SK-N-SH treated with all-trans-retinoic acid at 6 μM for 48 hours (cell line): ENCODE results near the gene HECA.

Experiments
- ARNTL ChIP-seq: fragments of 450-650 bp; formaldehyde crosslinking; IDR thresholded peaks from 2 replicates; pipeline ENCODE4 v1.5.0; 2020; ENCODE audit warnings: low read depth, mild to moderate bottlenecking, moderate library complexity, borderline replicate concordance
- CREB5 ChIP-seq: fragments of 250-450 bp; sonication (Bioruptor Pico); IDR thresholded peaks from 2 replicates; pipeline ENCODE4 v1.5.1; 2020; ENCODE audit warnings: low read depth, mild to moderate bottlenecking, moderate library complexity
- GLIS3 ChIP-seq: fragments of 250-450 bp; sonication (Bioruptor Pico); IDR thresholded peaks from 2 replicates; pipeline ENCODE4 v1.5.0; 2020; ENCODE audit warnings: mild to moderate bottlenecking, moderate library complexity
- PATZ1 ChIP-seq: fragments of 250-450 bp; sonication (Bioruptor Pico); IDR thresholded peaks from 2 replicates; pipeline ENCODE4 v1.8.0; 2020; ENCODE audit warnings: mild to moderate bottlenecking, moderate library complexity, borderline replicate concordance
- TOX ChIP-seq: fragments of 250-450 bp; sonication (Bioruptor Pico); IDR thresholded peaks from 2 replicates; pipeline ENCODE4 v1.8.0; 2021; ENCODE audit warnings: mild to moderate bottlenecking, moderate library complexity, borderline replicate concordance
- ZFP3 ChIP-seq: fragments of 250-450 bp; sonication (Bioruptor Pico); IDR thresholded peaks from 2 replicates; pipeline ENCODE4 v1.5.0; 2020; ENCODE audit warnings: mild to moderate bottlenecking, moderate library complexity

- TF ChIP-seq CREB5 (CRISPR knock-in tag) (no peak), ARNTL (CRISPR knock-in tag) (no peak), GLIS3 (CRISPR knock-in tag) (no peak), TOX (CRISPR knock-in tag) (no peak), PATZ1 (CRISPR knock-in tag) (no peak), ZFP3 (no peak)
These were observed 34.9 kb upstream of the HECA start for GRCh38 chr6:139099984-139100383.
